H1 (cell line): Measurements from ENCODE around the gene DLG5. TPM values are rescaled to one million over a fixed set of nuclear protein-coding genes. Genes with fewer than 3 reads are reported as not detected.

Experiments
- ASH2L ChIP-seq: fragments of 200-600, 300-600 bp; sonication (generic); IDR thresholded peaks from one replicate; pipeline ENCODE4 v1.7.1; 2017; ENCODE audit warnings: low read length
- CHD7 ChIP-seq: fragments of 300-600 bp; sonication (generic); IDR thresholded peaks from 2 replicates; pipeline ENCODE4 v1.7.1; 2012; ENCODE audit warnings: low read length, moderate library complexity, mild to moderate bottlenecking, inconsistent platforms; ENCODE audit not compliant: insufficient replicate concordance
- EGR1 ChIP-seq: IDR thresholded peaks from 2 replicates; pipeline ENCODE4 v1.6.1; 2011; ENCODE audit warnings: low read depth, low read length, borderline replicate concordance
- EP300 ChIP-seq, 2 experiments: IDR thresholded peaks; 1 replicate in 1 of 2; 2 replicates in 1 of 2; pipeline ENCODE4 v1.6.1; 2011 to 2012; ENCODE audit warnings: low read depth in 2 of 2, low read length in 2 of 2, mild to moderate bottlenecking in 2 of 2, borderline replicate concordance in 1 of 2, inconsistent platforms in 1 of 2, moderate library complexity in 1 of 2
- JUN ChIP-seq: IDR thresholded peaks from 2 replicates; pipeline ENCODE4 v1.6.1; 2011; ENCODE audit warnings: low read depth, mild to moderate bottlenecking, improper control_type of control experiment, low read length
- polyA plus RNA-seq, 7 experiments: library from polyadenylated mRNA; depleted of rRNA in 3 of 7; stranded (reverse) in 5 of 7; unstranded in 2 of 7; fragments of >200 nt in 5 of 7; fragments of 200-250 nt in 2 of 7; gene quantifications; 1 replicate in 5 of 7; 2 replicates in 1 of 7; 4 replicates in 1 of 7; pipeline versions ENCODE4 v1.2.1 to v1.2.3, GENCODE V29; 2011 to 2013; ENCODE audit warnings: missing spikeins in 2 of 7, mixed read lengths in 2 of 7
- total RNA-seq: library from RNA; stranded (reverse); fragmentation: NEBNext Ultra II Directional; extraction: Animal tissue kit (Norgen Biotek cat#: 25700); gene quantifications from 2 replicates; pipeline ENCODE4 v1.2.1, GENCODE V29; 2021

DLG5 gene
- total and polyA plus RNA-seq, 2 of the 8 experiments (the other 6 are each of a cell fraction or from before 2014, with no cell fraction given), result 15.6 to 71.4 TPM

GRCh38 chr10:77771450-77771849, 155.1 kb downstream of the DLG5 start (continued):
- TF ChIP-seq CHD7, result no peak
- TF ChIP-seq JUN, result no peak
- no peak for TF ChIP-seq ASH2L
- no peak for TF ChIP-seq EP300 (IDR thresholded peaks at IDR 0.05; ENCODE audit: borderline replicate concordance in 1 of 2, low read depth in 2 of 2, low read length in 2 of 2)
- no peak for TF ChIP-seq EGR1
